ENCODE measurements around the gene TOX4.
"Not testable (repeated sequence)": the region's sequence is repeated elsewhere in the genome, so short reads cannot be mapped to it uniquely, and the experiment has no call there.

DNA sequence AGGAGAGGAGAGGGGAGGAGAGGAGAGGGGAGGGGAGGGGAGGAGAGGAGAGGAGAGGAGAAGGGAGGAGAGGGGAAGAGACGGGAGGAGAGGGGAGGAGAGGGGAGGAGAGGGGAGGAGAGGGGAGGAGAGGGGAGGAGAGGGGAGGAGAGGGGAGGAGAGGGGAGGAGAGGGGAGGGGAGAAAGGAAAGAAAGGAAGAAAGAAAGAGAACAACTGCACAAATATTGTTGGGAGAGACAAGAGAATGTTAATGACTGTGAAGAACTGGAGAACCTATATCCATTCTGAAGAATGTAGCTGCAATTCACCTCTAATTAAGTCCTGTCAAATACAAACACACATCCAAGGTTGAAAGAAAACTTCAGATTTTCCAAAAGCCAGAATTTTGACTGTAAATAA, 34.3 kb upstream of the TOX4 start:
- TF ChIP-seq, protein P1, sequence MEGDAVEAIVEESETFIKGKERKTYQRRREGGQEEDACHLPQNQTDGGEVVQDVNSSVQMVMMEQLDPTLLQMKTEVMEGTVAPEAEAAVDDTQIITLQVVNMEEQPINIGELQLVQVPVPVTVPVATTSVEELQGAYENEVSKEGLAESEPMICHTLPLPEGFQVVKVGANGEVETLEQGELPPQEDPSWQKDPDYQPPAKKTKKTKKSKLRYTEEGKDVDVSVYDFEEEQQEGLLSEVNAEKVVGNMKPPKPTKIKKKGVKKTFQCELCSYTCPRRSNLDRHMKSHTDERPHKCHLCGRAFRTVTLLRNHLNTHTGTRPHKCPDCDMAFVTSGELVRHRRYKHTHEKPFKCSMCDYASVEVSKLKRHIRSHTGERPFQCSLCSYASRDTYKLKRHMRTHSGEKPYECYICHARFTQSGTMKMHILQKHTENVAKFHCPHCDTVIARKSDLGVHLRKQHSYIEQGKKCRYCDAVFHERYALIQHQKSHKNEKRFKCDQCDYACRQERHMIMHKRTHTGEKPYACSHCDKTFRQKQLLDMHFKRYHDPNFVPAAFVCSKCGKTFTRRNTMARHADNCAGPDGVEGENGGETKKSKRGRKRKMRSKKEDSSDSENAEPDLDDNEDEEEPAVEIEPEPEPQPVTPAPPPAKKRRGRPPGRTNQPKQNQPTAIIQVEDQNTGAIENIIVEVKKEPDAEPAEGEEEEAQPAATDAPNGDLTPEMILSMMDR (IDR thresholded peaks at IDR 0.05) = not testable (repeated sequence)
- TF ChIP-seq POLR2A (IDR thresholded peaks at IDR 0.05) = not testable (repeated sequence)
